Measurements from ENCODE around the gene PHF21B.
"Not testable (repeated sequence)": the region's sequence is repeated elsewhere in the genome, so short reads cannot be mapped to it uniquely, and the experiment has no call there.

Gene PHF21B

DNA sequence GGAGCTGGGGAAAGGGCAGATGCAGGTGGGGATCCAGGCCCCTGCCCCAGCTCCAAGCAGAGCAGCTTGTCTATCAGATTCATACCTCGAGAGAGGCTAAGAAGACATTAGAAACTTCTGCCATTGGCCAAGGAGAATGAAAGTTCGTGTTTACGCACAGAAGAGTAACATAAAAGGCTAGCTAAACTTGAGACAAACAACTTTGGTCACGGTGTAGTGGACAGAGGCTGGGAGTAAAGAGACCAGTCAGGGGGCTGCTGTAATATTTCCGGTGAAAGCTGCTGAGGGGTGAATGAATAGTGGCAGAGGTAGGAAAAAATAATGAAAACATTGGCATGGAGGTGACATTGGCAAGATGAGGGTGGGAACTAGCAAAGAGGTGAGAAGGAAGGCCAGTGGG is 22.9 kb downstream of the PHF21B start:
- DNase-seq = no peak

DNA sequence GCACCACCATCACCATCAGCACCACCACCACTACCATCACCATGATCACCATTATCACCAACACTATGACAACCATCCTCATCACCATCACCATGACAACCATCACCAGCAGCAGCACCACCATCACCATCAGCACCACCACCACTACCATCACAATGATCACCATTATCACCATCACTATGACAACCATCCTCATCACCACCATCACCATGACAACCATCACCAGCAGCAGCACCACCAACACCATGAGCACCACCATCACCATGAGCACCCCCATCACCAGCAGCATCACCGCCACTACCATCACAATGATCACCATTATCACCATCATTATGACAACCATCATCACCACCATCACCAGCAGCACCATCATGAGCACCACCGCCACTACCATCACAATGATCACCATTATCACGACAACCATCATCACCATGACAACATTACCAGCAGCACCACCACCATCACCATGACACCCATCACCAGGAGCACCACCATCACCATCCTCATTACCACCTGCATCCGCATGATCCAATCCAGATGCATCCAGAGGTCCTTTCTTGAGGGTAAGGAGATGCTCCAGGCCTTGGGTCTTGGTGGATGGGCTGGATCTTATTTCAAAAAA is 23.8 kb downstream of the PHF21B start:
- no peak for DNase-seq

DNA sequence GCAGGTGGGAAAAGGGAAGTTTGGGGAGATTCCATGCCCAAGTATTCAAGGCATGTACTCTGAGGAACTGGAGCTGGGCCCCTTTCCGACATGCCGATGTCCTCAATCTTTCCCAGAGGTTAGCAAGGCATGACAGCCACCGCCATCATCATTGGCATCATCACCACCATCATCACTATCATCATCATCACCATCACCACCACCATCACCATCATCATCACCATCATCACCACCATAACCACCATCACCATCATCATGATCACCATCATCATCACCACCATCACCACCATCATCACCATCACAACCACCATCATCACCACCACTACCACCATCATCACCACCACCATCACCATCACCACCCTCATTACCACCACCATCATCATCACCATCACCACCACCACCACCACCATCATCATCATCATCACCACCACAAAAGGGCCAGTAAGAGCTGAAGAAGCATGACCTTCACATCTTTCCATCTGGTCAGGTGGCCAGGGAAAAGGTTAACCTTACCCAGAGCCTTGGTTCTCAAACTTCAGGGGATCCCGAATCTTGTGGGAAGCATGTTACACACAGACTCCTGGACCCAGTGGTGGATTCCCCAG is 25.8 kb downstream of the PHF21B start:
- DNase-seq = no peak

DNA sequence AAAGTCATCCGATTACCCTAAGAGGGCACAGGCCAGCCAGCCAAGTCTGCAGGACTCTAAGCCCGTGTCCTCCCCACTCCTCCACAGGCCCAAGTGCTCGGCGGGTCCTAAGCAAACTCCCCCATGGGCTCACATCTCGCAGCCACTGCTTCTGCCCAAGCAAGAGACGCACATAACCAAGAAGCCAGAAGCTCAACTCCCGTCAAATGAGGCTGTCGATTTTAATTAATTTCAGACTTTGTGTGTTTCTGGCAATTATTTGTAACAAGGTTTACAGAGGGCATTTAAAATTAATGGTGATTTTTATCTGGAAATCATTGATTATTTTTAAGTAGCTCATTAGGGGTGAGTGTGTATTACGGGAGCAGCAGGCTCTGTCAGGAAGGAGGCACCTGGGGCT is 27.4 kb downstream of the PHF21B start:
- DNase-seq = no peak

DNA sequence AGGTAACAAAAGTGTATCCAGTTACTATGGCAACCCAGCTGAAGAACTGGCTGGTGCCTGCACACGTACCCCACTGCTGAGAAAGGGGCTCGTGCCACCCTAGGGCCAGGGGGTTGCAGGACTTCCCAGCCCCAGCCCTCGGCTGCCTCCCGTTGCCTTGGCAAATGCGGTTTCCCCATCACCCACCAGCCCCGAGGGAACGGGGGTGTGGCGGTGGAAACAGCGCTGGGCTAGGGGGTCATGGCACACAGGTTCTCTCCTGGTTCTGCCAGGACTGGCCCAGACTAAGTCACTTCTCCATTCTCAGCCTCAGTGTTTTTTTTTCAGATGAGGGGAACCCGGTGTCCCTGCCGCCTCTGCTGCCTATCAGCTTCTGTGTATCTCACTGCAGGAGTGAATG is 27.9 kb downstream of the PHF21B start:
- DNase-seq = no peak

DNA sequence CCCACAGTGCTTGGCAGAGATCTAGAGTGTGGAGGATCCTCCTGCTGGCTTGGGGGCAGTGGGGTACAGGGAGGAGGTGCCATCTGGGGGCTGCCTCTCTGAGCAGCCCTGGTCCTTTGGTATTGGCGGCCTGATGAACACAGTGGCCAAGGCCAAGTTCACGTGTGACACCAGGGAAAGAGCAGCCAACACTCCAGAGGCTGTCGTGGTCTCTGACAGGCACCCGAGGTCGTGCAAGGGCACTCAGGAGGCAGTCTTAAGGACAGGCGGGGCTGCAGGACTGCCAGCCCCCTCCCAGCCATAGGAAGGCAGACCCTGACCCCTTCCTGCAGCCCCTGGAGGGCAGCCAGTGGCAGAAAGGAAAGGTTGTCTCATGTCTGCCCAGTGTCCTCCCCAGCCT is 30.7 kb downstream of the PHF21B start:
- no peak for DNase-seq

DNA sequence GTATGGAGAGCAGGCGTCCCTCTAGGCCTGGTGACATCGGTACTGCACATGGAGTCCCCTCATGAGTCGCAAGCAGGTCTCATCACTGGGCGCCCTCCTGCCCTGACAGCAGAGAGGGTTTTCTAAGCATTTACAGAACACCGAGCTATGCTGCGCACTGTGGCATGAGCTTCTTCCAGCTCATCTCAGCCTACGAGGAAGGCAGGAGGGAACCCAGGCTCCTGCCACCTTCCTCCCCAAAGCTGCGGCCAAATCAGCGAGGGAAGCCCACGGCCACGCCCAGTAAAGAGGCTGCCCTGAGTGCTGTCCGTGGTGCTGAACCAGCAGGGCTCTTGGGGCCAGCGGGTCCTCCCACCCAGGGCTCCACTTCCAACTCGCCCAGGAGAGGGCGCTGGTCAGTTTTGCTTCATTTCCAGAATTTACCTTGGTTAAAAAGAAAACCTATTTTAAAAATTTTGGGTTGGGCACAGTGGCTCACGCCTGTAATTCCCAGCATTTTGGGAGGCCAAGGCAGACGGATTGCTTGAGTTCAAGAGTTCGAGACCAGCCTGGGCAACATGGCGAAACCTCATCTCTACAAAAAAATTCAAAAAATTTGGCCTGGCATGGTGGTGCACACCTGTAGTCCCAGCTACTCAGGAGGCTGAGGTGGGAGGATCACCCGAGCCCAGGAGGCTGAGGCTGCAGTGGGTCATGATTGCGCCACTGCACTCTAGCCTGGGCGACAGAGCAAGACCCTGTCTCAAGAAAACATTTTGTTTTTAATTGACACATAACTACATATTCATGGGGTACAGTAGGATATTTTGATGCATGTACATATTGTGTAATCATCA is 34.2 kb downstream of the PHF21B start:
- DNase-seq = peak; percentile 22

DNA sequence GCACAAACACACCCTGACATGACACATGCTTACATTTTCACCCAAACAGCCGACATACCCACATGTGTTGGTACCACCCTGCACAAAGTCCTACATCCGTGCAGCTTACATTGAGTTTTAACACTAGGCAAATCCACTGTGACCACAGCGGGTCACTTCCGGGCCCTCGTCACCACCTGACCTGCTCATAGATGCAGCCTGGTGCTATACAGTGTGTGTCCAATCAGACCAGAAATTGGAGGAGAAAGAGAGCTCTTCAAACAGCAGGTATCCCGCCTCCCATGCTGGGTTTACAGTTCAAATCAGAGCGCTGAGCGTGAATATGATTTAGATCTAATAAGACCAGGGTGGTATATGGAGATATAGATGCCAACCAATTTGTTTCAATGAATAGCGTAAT is 35.4 kb downstream of the PHF21B start:
- DNase-seq = no peak

DNA sequence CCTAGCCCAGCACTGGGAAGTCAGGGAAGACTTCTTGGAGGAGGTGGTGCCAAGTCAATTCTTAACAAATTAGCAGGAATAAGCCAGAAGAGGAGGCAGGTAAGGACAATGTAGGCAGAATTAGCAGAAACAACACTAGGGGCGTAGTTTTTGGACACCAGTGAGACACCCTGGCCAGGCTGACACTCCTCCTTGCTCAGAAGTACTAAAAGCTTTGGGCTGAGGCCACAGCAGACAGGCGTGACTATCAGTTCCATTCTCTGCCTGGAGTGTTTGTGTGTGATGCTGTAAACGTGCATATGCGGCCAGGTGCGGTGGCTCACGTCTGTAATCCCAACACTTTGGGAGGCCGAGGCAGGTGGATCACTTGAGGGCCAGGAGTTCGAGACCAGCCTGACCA is 36.0 kb downstream of the PHF21B start:
- no peak for DNase-seq

DNA sequence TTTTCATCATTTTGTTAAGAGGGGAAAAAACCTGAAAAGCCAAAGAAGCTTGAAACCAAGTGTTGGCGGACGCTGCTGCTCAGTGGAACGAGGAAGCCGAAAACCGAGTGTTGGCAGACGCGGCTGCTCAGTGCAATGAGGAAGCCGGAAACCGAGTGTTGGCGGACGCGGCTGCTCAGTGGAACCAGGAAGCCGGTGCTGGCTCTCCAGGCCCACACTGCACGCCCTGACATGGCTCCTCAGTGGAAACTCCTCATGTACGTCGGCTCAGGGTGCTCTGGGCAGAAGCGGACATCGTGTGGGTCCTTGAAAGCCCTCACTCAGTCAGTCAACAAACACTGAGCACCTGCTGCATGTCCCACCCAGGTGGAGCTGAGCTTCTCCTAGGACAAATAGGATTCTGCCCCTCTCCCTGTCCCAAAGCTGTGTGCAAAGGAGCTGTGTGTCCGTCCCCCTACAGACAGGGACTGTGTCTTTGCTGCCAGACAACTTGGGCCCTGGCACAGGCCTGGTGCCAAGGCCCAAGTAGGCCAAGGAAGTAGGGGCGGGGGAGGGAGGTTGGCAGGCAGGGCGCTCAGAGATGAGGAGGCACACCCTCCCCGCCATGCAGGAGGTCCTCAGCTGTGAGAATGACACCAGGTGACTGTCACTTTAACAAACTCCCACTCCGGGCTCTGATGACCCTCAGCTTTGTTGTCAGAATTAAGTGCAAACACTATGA is 37.3 kb downstream of the PHF21B start:
- no peak for DNase-seq

DNA sequence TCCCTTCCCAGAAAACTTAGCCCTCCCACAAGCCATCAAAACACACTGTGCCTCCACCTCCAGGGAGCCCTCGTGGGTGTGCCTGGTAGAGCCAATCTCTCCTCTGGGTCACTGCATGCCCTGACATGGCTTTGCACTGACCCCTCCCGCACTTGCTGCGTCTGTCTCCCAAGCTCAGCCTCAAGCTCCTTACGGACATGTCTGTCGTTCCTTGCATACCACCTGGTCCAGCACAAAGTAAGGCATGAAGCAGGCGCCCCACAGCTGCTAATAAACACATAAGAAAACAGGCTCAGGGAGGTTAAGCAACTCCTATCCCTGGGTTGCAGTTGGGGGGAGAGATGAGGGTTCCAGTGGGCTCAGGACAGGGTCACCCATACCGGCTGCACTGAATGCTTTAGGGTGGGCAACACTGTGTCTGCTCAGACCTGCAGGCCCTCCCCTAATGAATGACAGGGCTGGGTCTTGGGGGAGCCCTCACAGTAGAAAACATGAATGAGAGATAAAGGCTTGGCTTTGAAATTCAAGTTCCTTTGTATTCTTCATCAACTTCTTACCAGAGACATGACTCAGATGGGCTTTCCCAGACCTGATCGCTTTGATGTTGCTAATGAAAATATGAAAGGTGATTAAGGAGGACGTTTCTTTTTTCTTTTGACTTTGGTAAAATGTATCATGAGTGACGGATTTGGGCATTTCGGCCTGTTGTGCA is 38.0 kb downstream of the PHF21B start:
- no peak for DNase-seq

DNA sequence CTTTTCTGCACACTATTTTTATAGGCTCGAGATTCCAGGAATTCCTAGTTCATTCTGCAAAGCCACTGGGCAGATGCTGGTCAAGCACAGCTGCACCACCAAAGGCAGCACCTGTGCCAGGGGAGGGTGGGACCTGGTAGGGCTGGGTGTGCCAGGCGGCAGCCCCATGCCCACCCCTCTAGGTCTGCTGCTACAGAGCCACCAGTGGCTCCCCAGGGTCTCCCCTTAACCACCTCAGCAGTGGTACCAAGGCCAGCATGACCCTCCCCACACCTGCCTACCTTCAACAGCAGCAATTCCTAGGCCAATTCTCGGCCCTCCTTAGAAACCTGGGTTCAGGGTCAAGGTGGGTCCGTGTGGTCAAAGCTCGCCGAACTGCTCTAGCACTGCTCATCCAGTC is 39.5 kb downstream of the PHF21B start:
- DNase-seq = no peak

DNA sequence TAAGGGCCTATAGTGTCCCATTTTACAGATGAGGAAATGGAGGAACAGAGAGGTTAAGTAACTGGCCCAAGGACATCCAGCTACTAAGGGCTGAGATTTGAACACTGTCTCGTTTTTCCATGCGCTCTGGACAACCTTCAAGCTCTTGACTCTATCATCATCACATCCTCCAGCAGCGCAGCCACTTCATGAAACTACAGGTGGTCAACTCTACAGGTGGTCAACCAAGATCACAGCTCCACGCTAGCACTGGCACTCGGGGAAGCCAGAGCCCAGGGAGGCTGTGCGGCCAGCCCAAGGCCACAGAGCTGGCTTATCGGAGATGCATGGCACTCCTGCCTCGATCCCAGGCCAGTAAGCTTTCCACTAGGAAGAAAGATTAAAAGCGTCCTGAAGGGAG is 40.0 kb downstream of the PHF21B start:
- DNase-seq = no peak

DNA sequence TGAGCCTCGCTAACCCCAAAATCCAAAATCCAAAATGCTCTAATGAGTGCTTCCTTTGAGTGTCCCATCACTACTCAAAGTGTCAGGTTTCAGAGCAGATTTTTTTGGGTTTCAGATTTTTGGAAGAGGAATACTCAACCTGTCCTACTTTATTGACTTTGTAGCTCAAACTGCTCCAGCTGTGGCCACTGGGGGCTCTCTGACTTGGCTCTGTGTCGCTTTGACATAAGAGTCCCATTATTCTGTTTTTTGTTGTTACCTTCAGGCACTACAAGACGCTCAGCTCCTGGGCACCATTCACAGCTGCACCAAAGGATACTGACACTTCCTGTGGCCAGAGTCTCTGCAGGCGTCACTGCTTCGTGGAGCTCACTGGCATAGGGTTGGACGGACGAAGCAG is 41.1 kb downstream of the PHF21B start:
- DNase-seq = no peak

DNA sequence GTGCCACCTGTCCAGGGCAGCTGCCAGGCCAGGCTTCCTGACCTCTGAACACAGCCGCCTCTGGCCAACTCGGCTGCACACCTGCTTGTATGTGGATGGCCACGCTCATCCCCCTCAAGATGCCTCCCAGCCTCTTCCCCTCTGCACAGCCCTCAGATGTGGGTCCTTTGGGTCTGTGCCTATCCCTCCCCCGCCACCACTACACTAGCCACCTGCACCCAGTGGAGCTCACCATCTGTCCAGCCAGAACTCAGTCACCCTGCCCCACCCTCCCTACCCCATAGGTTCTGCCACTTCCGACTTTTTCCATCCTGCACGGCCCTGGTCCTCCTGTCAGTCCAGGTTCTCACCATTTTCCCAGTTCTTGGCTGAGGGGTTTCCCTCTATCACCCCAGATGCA is 44.6 kb downstream of the PHF21B start:
- no peak for DNase-seq

DNA sequence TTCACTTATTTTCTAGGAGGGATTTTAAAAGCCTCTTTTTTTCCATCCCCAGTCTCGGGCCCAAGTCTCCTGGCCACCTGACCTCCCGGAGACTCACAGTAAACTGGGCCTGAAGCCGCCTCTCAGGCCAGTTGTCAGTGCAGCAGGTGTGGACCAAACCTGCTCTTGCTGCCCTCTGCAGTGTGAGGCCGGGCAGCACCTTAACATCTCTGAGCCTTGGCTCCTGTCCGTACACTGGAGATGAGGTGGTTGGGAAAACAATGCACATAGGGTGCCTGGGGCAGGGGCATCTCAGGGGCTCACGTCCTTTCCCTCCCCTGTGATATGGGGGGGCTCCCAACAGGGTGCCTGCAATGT is 45.1 kb downstream of the PHF21B start:
- DNase-seq = no peak

DNA sequence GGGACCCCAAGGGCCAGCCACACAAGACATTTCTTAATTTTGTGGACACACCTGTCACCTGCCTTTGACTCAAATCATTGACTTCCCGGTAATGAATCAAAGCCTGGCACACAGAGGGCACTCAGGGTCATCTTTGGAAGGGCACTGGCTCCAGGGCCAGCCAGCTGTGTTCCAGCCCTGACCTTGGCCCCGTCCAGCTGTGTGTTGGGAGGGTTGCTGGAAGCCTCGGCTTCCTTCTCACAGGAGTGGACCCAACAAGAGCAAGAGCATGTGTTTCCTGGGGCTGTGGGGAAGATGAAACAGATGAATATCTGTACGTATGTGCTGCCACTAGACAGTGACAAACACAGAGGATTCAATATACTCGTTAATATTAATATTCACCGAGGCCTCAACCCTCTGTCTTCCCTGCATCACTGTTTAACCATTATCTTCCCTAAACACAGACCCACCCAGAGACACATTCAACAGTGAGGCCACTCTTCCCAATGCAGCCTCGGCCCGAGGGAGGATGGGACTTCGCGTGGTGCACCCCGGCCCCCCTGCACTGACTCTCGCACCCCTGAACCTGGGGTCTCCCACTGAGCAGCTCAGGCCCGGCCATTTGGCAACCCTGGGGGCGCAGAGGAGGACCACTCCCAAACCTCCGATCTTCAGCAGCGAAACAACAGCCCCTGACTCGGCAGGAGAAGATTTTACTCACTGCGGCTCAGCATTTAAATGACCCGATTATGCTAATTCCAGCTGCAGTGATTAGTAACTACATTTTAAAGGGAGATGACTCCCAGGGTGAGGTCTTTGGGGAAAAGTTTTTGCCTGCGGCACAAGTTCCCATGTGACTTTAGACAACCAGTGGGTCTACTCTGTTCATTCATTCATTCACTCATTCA is 45.7 kb downstream of the PHF21B start:
- no peak for DNase-seq

DNA sequence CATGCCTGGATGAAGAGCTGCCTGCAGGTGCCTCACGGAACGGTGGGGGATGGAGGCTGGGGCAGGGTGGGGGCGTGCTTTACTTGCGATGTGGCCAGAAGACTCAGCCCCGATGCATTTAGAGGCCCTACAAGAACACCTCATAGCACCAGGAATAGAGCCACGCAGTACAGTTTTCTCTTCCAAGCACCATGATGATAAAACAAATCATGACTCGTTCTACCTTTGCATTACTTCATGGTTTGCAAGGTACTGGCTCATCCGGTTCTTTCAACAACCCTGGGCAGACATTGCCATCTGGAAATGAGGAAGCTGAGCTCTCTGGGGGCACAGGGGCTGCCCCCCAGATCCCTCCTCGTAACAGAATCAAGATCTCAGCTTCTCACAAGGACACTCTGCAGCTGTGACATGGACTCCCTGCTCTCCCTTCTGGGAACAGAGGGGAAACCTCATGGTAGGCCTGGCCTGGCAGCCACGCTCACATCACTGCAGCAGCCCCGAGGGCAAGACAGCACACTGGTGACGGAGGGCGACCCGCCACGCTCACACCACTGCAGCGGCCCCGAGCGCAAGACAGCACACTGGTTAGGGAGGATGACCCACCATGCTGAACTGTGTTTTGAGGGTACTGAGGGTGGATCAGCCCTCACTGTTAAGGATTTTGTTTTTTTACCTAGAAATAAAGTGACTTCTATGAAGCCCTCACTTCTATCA is 46.9 kb downstream of the PHF21B start:
- no peak for DNase-seq

DNA sequence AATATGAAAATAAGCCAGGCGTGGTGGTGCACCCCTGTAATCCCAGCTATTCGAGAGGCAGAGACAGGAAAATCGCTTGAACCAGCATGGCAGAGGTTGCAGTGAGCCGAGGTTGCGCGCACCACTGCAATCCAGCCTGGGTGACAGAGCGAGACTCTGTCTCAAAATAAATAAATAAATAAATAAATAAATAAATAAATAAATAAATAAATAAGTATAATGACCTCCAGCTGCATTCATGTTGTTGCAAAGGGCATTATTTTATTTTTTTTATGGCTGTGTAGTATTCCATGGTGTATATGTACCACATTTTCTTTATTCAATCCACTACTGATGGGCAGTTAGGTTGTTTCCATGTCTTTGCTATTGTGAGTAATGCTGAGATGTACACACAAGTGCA is 48.1 kb downstream of the PHF21B start:
- not testable (repeated sequence) for DNase-seq

DNA sequence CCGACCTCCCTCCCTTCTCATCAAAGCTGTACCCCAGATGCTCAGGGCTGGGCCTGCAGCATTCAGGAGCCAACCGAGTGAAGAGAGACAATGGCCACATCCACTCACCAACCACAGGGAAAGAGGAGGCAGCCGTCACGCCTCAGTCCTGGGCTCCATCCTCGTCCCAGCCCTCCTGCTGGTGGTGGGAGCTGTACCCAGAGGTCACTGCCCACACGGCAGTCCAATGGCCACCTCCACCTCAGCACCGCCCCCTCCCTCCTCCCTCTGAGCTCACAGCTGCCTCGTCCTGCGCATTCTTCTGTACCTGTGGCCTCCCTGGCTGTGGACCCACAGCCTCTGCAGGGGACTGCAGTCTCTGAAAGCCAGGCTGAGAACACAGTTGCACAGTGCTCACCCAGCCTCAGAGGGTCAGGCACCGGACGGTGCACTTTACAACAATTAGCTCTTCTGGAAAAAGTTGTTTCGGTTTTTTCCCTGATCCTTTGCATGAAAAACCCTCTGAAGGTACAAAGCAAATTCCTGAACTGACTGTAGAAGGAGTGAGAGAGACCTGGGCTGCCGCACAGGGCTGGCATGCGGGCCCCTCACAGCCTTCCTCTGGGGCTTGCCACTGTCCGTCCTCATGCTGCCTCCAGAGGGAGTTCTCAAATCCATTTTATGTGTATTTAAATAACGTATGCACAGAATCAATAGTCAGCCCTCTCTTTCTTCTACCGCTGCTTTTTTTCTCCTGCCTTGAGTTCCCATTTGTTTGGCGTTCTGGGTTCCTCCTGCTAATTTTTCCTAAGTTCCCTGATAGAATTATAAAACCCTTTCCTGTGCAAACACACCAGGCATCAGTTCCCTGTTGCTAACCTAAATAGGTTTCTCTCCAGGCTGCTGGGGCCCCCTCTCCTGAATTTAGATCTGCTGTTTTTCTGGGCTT is 52.7 kb downstream of the PHF21B start:
- no peak for DNase-seq
